Left lung (tissue), 10 donors: ENCODE results near the gene ABHD2. TPM values are rescaled to one million over a fixed set of nuclear protein-coding genes. Genes with fewer than 3 reads are reported as not detected.

Experiments
- ATAC-seq: fragments of 200-7000 bp; cut with Tn5 transposase; one replicate; pipeline ENCODE4 v1.9.1; 2020; ENCODE audit warnings: moderate library complexity
- DNase-seq, 4 donors: peaks; one replicate each; pipeline ENCODE4 v3.0.0-alpha.2; 2013 to 2020
- H3K27ac ChIP-seq, 2 donors: fragments of 200-600 bp; sonication (generic) in 1 of 2; one replicate each; pipeline versions ENCODE4 v1.5.0 to v1.8.0; 2020 to 2021
- H3K27me3 ChIP-seq, 2 donors: fragments of 200-600 bp; sonication (generic) in 1 of 2; one replicate each; pipeline versions ENCODE4 v1.5.0 to v1.8.0; 2020 to 2021
- H3K36me3 ChIP-seq, 2 donors: fragments of 200-600 bp; sonication (generic) in 1 of 2; one replicate each; pipeline versions ENCODE4 v1.5.0 to v1.8.0; 2020 to 2021
- H3K4me1 ChIP-seq, 2 donors: fragments of 200-600 bp; one replicate each; pipeline ENCODE4 v1.8.0; 2021
- H3K4me3 ChIP-seq, 2 donors: fragments of 200-600 bp; sonication (generic) in 1 of 2; one replicate each; pipeline versions ENCODE4 v1.5.0 to v1.8.0; 2020 to 2021; ENCODE audit warnings: mild to moderate bottlenecking in 1 of 2
- H3K9me3 ChIP-seq, 2 donors: fragments of 200-600 bp; sonication (generic) in 1 of 2; one replicate each; pipeline versions ENCODE4 v1.5.0 to v1.8.0; 2020 to 2021
- intact Hi-C, 2 donors: fragments of 100-400 bp; cut with DNase I; formaldehyde crosslinking; loops; one replicate each; pipeline versions ENCODE4 v1.11.2 to v1.14.2; 2022
- polyA plus RNA-seq, 6 donors: library from polyadenylated mRNA; unstranded; fragments of 120-200 nt; gene quantifications; one replicate each; pipeline ENCODE4 v1.2.1, GENCODE V29; 2013; ENCODE audit not compliant: insufficient read length in 6 of 6
- total RNA-seq, 2 donors: library from RNA; stranded (reverse); fragmentation: NEBNext Ultra II Directional; extraction: Animal tissue kit (Norgen Biotek cat#: 25700); gene quantifications; one replicate each; pipeline ENCODE4 v1.2.1, GENCODE V29; 2021
- TF ChIP-seq, protein P1 (sequence below), 2 donors: fragments of 200-600 bp; sonication (generic) in 1 of 2; IDR thresholded peaks; one replicate each; pipeline versions ENCODE4 v1.5.0 to v1.8.0; 2021; ENCODE audit warnings: antibody characterized with exemption in 2 of 2
- donor health status: DM: no; HTN: yes; CAD: no.
- donor health status: DM: no; HTN: no; CAD: no.

Gene ABHD2
- total and polyA plus RNA-seq, 8 donors = 35.4 to 231 (median 46.9) TPM

DNA sequence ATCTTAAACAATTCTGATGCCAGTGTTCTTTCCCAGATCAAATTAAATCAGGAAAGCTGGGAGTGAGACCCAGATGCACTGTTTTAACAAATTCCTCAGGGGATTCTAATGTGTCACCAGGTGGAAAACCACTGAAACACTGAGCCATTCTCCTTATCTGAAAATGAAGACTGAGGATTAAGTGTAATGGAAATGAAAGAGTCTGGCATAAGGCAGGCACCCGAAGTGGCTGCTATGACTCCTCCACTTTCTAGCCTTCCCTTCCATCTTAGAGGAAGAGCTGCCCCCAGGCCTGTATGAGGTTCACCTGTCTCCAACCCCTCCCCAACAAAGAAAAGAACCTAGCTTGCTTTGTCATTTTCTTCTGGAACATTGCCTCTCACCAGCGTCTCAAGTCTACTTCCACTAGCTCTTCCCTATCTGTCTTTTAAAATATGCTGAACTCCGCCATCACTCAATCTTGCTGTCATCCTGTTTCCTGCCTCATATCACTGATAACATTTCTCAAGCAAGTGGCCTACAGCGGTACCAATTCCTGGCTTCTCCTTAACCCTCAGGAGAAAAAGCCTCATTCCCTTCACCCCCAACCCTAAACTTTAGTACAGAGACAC, 13.7 kb upstream of the ABHD2 start:
- H3K36me3 ChIP-seq = no peaks in the 10 kb centered on the region
- H3K9me3 ChIP-seq = no peaks in the 10 kb centered on the region
- no peaks in the 10 kb centered on the region for H3K27me3 ChIP-seq
- DNase-seq (no peak), ATAC-seq (no peak)
- intact Hi-C loops = no loop called here
- no peak overlapping the region for H3K27ac ChIP-seq
- no peak overlapping the region for H3K4me3 ChIP-seq
- H3K4me1 ChIP-seq = peaks cover 0 to 32% of the 10 kb centered on the region in 2 donors
- TF ChIP-seq, protein P1, sequence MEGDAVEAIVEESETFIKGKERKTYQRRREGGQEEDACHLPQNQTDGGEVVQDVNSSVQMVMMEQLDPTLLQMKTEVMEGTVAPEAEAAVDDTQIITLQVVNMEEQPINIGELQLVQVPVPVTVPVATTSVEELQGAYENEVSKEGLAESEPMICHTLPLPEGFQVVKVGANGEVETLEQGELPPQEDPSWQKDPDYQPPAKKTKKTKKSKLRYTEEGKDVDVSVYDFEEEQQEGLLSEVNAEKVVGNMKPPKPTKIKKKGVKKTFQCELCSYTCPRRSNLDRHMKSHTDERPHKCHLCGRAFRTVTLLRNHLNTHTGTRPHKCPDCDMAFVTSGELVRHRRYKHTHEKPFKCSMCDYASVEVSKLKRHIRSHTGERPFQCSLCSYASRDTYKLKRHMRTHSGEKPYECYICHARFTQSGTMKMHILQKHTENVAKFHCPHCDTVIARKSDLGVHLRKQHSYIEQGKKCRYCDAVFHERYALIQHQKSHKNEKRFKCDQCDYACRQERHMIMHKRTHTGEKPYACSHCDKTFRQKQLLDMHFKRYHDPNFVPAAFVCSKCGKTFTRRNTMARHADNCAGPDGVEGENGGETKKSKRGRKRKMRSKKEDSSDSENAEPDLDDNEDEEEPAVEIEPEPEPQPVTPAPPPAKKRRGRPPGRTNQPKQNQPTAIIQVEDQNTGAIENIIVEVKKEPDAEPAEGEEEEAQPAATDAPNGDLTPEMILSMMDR (IDR thresholded peaks at IDR 0.05) = no peak

DNA sequence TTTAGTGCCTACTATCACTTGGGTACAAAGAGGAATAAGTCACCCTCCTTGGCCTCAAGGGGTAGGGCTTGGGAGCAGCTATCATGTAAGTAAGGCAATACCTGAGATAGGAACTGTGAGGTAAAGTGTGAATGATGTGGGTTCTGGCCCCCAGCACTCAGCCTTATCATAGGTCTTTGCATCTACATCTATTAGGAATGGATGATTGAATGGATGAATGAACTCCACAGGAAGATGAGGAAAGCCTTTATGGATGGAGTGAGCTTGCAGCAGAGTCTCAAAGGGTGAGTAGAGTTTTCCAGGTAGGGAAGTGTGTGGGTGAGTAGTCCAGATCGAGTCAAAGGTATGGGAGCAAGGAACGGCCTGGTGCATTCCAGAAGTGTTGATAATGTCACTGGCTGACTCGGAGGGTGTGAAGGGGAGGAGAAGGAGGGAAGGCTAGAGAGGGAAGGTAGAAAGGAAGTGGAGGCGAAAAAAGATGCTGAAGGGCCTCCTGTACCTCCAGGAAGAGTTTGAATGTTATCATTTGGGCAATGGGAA, 13.1 kb upstream of the ABHD2 start:
- TF ChIP-seq, protein P1 (IDR thresholded peaks at IDR 0.05) = no peak
- intact Hi-C loops = no loop called here
- H3K4me1 ChIP-seq = peaks cover 0 to 28% of the 10 kb centered on the region in 2 donors

DNA sequence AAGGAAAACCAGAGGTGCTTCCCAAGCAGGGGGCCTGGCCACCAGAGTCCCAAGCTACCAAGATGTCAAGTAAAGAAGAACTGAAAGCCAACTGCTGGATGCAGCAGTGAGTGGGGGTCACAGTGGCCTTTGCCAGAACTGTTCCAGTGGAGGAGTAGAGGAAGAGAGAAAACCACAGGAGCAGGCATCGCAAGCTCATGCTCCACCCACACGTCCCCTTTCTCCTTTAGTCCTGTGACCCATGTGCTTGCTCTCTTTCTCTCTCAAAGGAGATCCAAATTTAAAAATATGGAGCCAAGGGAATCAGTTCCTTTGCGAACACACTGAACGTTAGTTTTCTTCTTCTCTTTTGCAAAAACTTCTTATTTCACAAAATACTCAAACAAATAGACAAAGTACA, 12.4 kb upstream of the ABHD2 start:
- Histone ChIP-seq H3K4me1 (peaks cover 0 to 22% of the 10 kb centered on the region in 2 donors), H3K27ac (no peak overlapping the region), H3K4me3 (no peak overlapping the region), H3K9me3 (no peaks in the 10 kb centered on the region), H3K36me3 (no peaks in the 10 kb centered on the region), H3K27me3 (no peaks in the 10 kb centered on the region)
- intact Hi-C loops = no loop called here
- ATAC-seq = peak; percentile 34
- TF ChIP-seq, protein P1 (IDR thresholded peaks at IDR 0.05) = no peak
- DNase-seq = no peak

More for the DNA sequence above, 13.1 kb upstream of the ABHD2 start:
- no peaks in the 10 kb centered on the region for H3K9me3 ChIP-seq
- H3K36me3 ChIP-seq = no peaks in the 10 kb centered on the region
- H3K27me3 ChIP-seq = no peaks in the 10 kb centered on the region
- H3K4me3 ChIP-seq = no peak overlapping the region
- ATAC-seq (no peak), DNase-seq (no peak)
- H3K27ac ChIP-seq = no peak overlapping the region

DNA sequence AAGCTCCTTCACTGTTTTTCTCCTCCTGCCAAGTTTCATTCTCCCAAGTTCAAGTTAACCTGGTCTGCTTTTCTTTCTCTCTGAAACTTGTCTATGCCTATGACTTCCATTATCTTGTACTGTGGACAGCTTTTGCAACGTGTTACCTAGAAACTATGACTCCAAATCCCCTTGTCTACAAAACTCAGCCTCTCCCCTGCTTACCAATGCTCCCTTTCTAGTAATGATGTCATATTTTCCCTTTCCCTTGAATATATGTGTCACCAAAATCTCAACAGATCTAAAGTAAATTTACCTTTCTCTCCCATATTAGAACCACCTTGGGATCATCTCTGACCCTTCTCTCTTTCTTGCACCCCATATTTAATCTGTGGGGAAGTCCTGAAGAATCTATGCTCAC, 10.5 kb upstream of the ABHD2 start:
- Histone ChIP-seq H3K27ac (no peak overlapping the region), H3K4me1 (peaks cover 0 to 5% of the 10 kb centered on the region in 2 donors), H3K27me3 (no peaks in the 10 kb centered on the region), H3K9me3 (no peaks in the 10 kb centered on the region), H3K36me3 (no peaks in the 10 kb centered on the region), H3K4me3 (no peak overlapping the region)
- no peak for DNase-seq
- intact Hi-C loops = no loop called here
- TF ChIP-seq, protein P1 (IDR thresholded peaks at IDR 0.05) = no peak
- ATAC-seq = no peak

DNA sequence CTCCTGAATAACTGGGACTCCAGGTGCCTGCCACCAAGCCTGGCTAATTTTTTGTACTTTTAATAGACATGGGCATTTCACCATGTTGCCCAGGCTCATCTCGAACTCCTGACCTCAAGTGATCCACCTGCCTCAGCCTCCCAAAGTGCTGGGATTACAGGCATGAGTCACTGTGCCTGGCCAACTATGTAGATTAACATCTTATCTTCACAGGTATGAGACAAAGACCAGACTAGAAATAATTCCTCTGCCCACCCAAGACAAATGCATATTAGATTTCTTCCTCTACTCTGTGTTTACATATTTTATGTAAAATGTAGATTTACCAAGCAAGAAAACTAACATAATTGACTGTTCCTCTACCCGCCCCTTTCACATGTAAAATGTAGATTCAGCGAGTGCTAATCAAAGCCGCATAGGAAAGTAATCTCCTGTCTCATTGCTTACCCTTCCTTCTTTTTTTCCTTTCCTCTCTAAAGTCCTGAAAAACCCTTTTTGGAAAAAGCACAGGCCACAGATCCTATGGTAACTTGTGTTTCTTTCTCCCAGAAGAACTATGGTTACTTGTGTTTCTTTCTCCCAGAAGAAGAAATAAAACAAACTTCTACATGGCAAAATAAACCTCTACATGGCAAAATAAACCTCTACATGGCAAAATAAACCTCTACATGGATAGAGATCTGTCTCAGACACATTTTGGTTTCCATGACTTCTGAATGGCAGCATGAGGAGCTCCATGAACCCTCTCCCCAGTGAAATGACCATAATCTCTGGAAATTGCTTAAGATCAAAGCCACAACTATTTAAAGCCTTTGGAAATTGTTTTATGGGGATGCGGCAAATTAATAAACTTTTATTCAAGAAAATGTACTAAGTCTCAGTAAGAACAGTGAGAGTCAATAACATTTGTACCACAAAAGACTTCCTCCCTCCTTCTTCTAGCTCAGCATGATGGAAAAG, 9.1 kb upstream of the ABHD2 start:
- Histone ChIP-seq H3K27ac (no peak overlapping the region), H3K36me3 (no peaks in the 10 kb centered on the region), H3K4me3 (no peak overlapping the region), H3K4me1 (peaks cover 0 to 5% of the 10 kb centered on the region in 2 donors), H3K9me3 (no peaks in the 10 kb centered on the region), H3K27me3 (no peaks in the 10 kb centered on the region)
- TF ChIP-seq, protein P1 (IDR thresholded peaks at IDR 0.05) = no peak
- ATAC-seq (no peak), DNase-seq (no peak)
- intact Hi-C loops = no loop called here
